Sigmoid colon (tissue), 7 donors: ENCODE results near the gene MYL5. TPM values are rescaled to one million over a fixed set of nuclear protein-coding genes. Genes with fewer than 3 reads are reported as not detected.

Experiments used
- DNase-seq: peaks from one replicate; pipeline ENCODE4 v3.0.0-alpha.2; 2019
- H3K27ac ChIP-seq, 4 donors: fragments of 200-600 bp; sonication (generic); one replicate each; pipeline ENCODE4 v1.5.1; 2016 to 2019; ENCODE audit warnings: mild to moderate bottlenecking in 1 of 4
- H3K27me3 ChIP-seq, 3 donors: fragments of 200-600 bp; sonication (generic); one replicate each; pipeline ENCODE4 v1.5.1; 2019; ENCODE audit warnings: mild to moderate bottlenecking in 1 of 3
- H3K36me3 ChIP-seq, 4 donors: fragments of 200-600 bp; sonication (generic); one replicate each; pipeline ENCODE4 v1.5.1; 2016 to 2019
- H3K4me1 ChIP-seq, 4 donors: fragments of 200-600 bp; sonication (generic); one replicate each; pipeline ENCODE4 v1.5.1; 2017 to 2019
- H3K4me3 ChIP-seq, 4 donors: fragments of 200-600 bp; sonication (generic); one replicate each; pipeline ENCODE4 v1.5.1; 2017 to 2019; ENCODE audit warnings: mild to moderate bottlenecking in 2 of 4, moderate library complexity in 1 of 4
- H3K9me3 ChIP-seq, 4 donors: fragments of 200-600 bp in 3 of 4; sonication (generic) in 3 of 4; one replicate each; pipeline versions ENCODE4 v1.5.1 to v1.6.1; 2013 to 2019
- EP300 ChIP-seq, 4 donors: sonication (generic); formaldehyde crosslinking; IDR thresholded peaks; one replicate each; pipeline ENCODE4 v1.6.1; 2017; ENCODE audit warnings: antibody characterized with exemption in 4 of 4
- POLR2A ChIP-seq, 2 donors: fragments of 450-650 bp; IDR thresholded peaks; one replicate each; pipeline ENCODE4 v1.6.1; 2016; ENCODE audit warnings: antibody characterized with exemption in 2 of 2, mild to moderate bottlenecking in 2 of 2, moderate library complexity in 2 of 2
- POLR2AphosphoS5 ChIP-seq, 4 donors: sonication (generic); formaldehyde crosslinking; IDR thresholded peaks; one replicate each; pipeline ENCODE4 v1.6.1; 2017; ENCODE audit warnings: antibody characterized with exemption in 4 of 4
- WGBS, 2 donors: extraction: QIAGEN DNeasy Blood & Tissue Kit; methylation state at CpG; one replicate each; pipeline ENCODE4 v1.1.7; 2013; 5-methylcytosine and 5-hydroxymethylcytosine counted together
- intact Hi-C: fragments of 100-400 bp; cut with DNase I; formaldehyde crosslinking; loops from one replicate; pipeline ENCODE4 v1.15.1; 2023
- polyA plus RNA-seq, 3 donors: library from polyadenylated mRNA; stranded (reverse); fragments of 200-250 nt; gene quantifications; one replicate each; pipeline ENCODE4 v1.2.3, GENCODE V29; 2013
- total RNA-seq, 4 donors: library from RNA; depleted of rRNA; stranded (reverse); fragments of >200 nt; gene quantifications; one replicate each; pipeline ENCODE4 v1.1.0, GENCODE V29; 2016
- TF ChIP-seq, protein P1 (sequence below), 4 experiments: fragments of 450-650 bp in 3 of 4; fragments of 200-600 bp in 1 of 4; IDR thresholded peaks; one replicate each; pipeline ENCODE4 v1.5.1; 2016 to 2019; ENCODE audit warnings: antibody characterized with exemption in 4 of 4, mild to moderate bottlenecking in 3 of 4, moderate library complexity in 2 of 4
- donor health status: healthy with polysubstance abuse.
- donor health status: Bipolar disorder and iron deficiency.
- donor health status: healthy.

The MYL5 gene
- total and polyA plus RNA-seq, 7 donors = 5.7 to 29.7 (median 11.7) TPM

DNA sequence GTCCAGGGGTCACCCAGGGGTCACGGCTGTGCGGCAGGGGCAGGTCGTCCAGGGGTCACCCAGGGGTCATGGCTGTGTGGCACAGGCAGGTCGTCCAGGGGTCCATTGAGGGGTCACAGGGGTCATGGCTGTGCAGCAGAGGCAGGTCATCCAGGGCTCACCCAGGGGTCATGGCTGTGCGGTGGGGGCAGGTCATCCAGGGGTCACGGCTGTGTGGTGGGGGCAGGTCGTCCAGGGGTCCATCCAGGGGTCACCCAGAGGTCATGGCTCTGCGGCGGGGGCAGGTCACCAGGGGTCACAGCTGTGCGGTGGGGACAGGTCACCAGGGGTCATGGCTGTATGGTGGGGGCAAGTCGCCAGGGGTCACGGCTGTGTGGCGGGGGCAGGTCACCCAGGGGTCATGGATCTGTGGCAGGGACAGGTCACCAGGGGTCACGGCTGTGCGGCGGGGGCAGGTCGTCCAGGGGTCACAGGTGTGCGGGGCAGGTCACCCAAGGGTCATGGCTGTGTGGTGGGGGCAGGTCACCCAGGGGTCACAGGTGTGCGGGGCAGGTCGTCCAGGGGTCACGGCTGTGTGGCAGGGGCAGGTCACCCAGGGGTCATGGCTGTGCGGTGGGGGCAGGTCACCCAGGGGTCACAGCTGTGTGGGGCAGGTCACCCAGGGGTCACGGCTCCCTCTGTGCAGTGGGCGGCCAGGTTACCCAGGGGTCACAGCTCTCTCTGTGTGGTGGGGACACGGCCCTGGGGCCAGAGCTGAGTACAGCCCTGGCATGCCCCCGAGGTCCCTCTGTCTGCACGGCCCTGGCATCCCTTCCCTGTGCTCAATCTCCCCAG is 16.3 kb upstream of the MYL5 start:
- intact Hi-C loops = no loop called here
- WGBS, 2 donors = 72 to 88% methylated on average over 27 of the region's 27 CpGs

DNA sequence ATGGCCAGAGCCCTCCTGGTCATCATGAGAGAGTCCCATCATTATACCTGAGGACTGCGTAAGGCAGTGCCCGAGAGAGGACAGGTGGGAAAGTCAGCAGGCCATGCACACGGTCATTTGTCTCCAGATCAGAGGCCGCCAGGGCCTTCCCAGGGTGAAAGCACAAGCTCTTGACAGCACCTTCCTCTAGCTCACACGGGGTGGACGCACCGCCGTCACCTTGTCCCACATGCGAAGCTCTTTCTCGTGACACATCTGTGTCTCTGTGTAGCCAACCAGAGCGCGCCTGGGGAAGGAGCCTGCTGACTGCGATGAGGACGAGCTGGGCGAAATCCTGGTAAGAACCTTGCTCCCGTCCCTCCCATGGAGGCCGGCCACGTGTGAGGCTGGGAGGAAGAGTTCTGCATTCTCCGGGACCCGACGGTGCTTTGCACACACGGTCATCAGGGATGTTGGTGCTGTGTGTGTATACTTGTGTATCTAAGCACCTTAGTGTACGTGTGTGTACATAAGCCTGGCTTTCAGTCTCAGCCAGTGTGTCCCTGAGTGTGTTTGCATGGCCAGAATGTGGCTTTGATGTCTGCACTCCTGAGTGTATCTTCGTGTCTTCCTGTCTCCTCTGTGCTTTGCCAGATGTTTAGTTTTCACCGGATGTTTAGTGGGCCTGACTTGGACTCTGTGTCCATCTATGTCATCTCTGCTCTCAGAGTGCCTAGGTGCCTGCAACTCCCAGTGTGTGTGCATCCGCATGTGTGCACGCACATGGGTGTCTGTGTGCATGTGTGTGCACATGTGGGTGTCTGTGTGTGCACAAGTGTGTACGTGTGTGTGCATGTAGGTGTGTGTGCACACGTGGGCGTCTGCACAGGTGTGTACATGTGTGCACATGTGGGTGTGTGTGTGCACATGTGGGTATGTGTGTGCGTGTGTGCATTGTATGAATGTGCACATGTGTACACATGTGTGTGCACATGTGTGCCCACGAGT is 15.4 kb upstream of the MYL5 start:
- H3K27me3 ChIP-seq = peaks cover 0 to 27% (median 15%) of the 10 kb centered on the region in 3 donors
- H3K36me3 ChIP-seq = no peaks in the 10 kb centered on the region
- peak; percentile 47 for DNase-seq
- intact Hi-C loops = no loop called here
- no peak overlapping the region for H3K27ac ChIP-seq
- no peaks in the 10 kb centered on the region for H3K9me3 ChIP-seq
- TF ChIP-seq POLR2A (IDR thresholded peaks at IDR 0.05) = no peak
- TF ChIP-seq POLR2AphosphoS5 (IDR thresholded peaks at IDR 0.05) = no peak
- TF ChIP-seq, protein P1, sequence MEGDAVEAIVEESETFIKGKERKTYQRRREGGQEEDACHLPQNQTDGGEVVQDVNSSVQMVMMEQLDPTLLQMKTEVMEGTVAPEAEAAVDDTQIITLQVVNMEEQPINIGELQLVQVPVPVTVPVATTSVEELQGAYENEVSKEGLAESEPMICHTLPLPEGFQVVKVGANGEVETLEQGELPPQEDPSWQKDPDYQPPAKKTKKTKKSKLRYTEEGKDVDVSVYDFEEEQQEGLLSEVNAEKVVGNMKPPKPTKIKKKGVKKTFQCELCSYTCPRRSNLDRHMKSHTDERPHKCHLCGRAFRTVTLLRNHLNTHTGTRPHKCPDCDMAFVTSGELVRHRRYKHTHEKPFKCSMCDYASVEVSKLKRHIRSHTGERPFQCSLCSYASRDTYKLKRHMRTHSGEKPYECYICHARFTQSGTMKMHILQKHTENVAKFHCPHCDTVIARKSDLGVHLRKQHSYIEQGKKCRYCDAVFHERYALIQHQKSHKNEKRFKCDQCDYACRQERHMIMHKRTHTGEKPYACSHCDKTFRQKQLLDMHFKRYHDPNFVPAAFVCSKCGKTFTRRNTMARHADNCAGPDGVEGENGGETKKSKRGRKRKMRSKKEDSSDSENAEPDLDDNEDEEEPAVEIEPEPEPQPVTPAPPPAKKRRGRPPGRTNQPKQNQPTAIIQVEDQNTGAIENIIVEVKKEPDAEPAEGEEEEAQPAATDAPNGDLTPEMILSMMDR (IDR thresholded peaks at IDR 0.05) = no peak
- no peak for TF ChIP-seq EP300 (IDR thresholded peaks at IDR 0.05)
- peaks cover 0 to 11% (median 10%) of the 10 kb centered on the region in 4 donors for H3K4me1 ChIP-seq
- 86 to 93% methylated on average over 32 of the region's 32 CpGs for WGBS, 2 donors
- no peak overlapping the region for H3K4me3 ChIP-seq

More for the DNA sequence above, 16.3 kb upstream of the MYL5 start:
- peak; percentile 66 for DNase-seq
- Histone ChIP-seq H3K9me3 (no peaks in the 10 kb centered on the region), H3K36me3 (no peaks in the 10 kb centered on the region), H3K27me3 (peaks cover 0 to 18% (median 6%) of the 10 kb centered on the region in 3 donors), H3K27ac (no peak overlapping the region), H3K4me3 (no peak overlapping the region), H3K4me1 (peaks cover 0 to 2% (median under 1%) of the 10 kb centered on the region in 4 donors)
- TF ChIP-seq POLR2AphosphoS5 (IDR thresholded peaks at IDR 0.05) (no peak), EP300 (IDR thresholded peaks at IDR 0.05) (no peak), POLR2A (IDR thresholded peaks at IDR 0.05) (no peak)
- TF ChIP-seq, protein P1 (IDR thresholded peaks at IDR 0.05) = no peak

DNA sequence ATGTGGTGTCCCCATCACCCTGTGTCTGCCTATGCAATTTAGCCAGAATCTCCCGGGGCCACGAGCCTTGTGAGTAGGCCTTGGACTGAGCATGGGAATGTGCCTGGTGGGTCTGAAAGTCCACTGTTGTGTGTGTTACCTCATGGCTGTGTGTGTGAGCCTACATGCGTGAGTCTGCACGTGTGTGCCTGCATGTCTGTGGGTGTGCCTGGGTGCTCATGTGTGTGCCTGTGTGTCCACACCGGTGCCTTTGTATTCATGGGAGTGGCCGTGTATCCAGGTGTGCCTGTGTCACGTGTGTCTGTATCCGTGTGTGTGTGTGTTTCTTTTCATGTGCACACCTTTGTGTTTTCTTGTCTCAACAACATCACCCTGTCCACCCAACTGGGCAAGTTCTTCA is 14.5 kb upstream of the MYL5 start:
- no peaks in the 10 kb centered on the region for H3K9me3 ChIP-seq
- peaks cover 0 to 34% (median 22%) of the 10 kb centered on the region in 3 donors for H3K27me3 ChIP-seq
- no peak overlapping the region for H3K27ac ChIP-seq
- peak; percentile 25 for DNase-seq
- peaks cover 0 to 14% (median 13%) of the 10 kb centered on the region in 4 donors for H3K4me1 ChIP-seq
- WGBS, 2 donors = 77 to 94% methylated on average over 8 of the region's 8 CpGs
- H3K4me3 ChIP-seq = no peak overlapping the region
- intact Hi-C loops = no loop called here
- no peaks in the 10 kb centered on the region for H3K36me3 ChIP-seq
- no peak for TF ChIP-seq POLR2A (IDR thresholded peaks at IDR 0.05)
- no peak for TF ChIP-seq EP300 (IDR thresholded peaks at IDR 0.05)
- TF ChIP-seq POLR2AphosphoS5 (IDR thresholded peaks at IDR 0.05) = no peak
- TF ChIP-seq, protein P1 (IDR thresholded peaks at IDR 0.05) = no peak

DNA sequence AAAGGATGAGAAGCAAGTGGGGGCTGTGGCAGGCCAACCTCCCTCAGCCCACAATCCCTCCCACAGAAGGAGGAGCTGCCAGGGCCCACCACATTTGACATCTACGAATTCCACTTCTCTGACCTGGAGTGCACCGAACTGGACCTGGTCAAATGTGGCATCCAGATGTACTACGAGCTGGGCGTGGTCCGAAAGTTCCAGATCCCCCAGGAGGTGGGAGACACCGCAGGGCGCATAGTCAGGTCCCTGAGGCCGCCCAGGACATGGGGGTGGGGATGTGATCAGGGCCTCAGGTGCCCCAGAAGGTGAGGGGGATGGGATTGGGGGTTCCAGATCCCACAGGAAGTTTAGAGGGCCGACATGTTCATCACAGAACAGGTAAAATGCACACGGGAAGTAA is 13.9 kb upstream of the MYL5 start:
- WGBS, 2 donors = 90 to 94% methylated on average over 10 of the region's 10 CpGs
- H3K27ac ChIP-seq = no peak overlapping the region
- H3K36me3 ChIP-seq = no peaks in the 10 kb centered on the region
- H3K4me1 ChIP-seq = peaks cover 0 to 14% (median 13%) of the 10 kb centered on the region in 4 donors
- DNase-seq = peak; percentile 55
- H3K27me3 ChIP-seq = peaks cover 0 to 35% (median 22%) of the 10 kb centered on the region in 3 donors
- no peak overlapping the region for H3K4me3 ChIP-seq
- intact Hi-C loops = no loop called here
- H3K9me3 ChIP-seq = no peaks in the 10 kb centered on the region
- no peak for TF ChIP-seq EP300 (IDR thresholded peaks at IDR 0.05)
- TF ChIP-seq POLR2AphosphoS5 (IDR thresholded peaks at IDR 0.05) = no peak
- TF ChIP-seq, protein P1 (IDR thresholded peaks at IDR 0.05) = no peak
- TF ChIP-seq POLR2A (IDR thresholded peaks at IDR 0.05) = no peak
